Activated T-cell treated with anti-CD3 and anti-CD28 coated beads for 48 hours (primary cell): Measurements from ENCODE around the gene TSPAN18.
"Not testable (repeated sequence)": the region's sequence is repeated elsewhere in the genome, so short reads cannot be mapped to it uniquely, and the experiment has no call there.

Experiments
- DNase-seq: peaks from one replicate; pipeline ENCODE4 v3.0.0-alpha.2; 2020; ENCODE audit warnings: low read depth

The TSPAN18 gene

DNA sequence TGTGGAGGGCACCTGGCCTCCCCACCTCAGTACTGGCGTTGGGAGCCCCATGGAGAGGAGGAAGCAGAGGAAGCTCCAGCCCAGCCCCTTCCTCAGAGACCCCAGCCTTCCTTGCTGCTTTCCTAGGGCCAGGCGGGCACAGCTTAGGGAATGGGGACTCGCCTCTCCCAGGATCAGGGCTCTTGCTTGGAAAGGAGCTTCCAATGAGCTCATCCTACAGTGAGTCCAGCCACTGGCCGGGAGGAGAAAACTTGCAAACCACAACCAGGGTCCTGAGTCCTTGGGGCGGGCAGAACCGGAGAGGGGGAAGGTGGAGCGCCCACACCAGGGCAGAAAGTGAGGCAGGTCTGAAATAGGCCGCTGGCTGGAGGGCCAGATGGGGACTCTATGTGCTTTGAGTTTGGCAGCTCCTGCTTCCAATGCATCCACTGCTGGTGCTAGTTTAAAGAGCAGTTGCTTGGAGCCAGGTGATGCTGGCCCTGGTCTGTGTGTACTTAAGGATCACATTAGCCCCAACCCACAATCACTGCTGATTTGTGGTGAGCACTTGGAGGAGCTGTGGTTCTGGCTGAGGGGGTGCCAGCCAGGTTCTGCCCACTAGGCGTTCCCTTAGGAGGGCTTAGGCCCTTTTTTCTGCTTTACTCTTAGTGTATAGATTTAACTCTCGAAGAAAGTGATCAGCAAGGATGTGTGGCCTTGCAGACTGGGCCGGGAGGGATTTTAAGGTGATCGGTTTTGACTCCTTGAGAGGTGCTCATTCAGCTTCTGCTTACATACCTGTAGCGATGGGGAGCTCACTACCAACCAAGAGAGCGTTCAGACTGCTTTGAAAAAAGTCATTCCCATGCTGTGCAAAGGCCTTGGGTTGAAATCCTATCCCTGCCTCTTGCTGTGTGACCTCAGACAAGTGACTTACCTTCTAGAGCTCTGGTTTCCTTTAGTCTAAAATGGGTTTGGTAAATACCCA lies 142.0 kb downstream of the TSPAN18 start:
- DNase-seq = no peak

DNA sequence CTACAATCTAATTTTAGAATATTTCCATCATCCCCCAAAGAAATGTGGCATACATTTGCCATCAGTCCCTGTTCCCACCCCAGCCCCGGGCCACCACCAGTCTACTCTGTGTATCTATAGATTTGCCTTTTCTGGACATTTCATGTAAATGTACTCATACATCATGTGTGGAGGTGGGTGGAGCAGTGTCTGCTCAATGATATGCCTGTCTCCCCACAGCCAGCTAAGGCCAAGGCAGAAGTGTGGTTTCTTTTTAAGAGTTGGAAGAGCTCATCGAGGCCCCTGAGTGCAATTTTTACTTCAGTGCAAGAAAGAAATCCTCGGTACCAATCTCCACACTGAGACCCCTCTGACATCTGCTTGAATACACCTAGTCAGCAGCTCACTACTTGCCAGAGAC lies 143.4 kb downstream of the TSPAN18 start:
- no peak for DNase-seq

DNA sequence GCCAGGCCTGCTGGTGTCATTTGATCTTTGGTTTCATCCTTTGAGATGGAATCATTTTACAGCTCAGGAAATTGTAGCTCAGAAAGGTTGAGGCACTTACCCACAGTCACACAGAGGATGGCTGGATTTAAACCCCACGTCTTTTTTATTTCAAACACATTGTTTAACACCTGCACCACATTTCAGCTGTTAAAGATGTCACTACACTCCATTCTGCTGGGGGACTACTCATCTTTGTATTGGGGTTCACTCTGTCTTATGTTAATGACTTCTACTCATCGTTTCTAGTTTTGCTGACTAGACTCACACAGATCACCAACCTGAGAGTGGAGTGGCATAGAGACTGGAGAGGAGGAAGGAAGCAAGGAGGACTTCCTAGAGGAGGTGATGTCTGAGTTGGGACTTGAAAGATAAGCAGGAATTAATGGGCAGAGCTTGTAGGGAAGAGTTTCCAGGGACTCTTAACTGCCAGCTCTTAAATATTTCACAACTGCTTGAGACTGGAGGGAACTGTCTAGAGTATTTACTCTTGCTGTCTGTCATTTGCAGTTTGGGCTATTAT lies 143.9 kb downstream of the TSPAN18 start:
- DNase-seq = no peak

DNA sequence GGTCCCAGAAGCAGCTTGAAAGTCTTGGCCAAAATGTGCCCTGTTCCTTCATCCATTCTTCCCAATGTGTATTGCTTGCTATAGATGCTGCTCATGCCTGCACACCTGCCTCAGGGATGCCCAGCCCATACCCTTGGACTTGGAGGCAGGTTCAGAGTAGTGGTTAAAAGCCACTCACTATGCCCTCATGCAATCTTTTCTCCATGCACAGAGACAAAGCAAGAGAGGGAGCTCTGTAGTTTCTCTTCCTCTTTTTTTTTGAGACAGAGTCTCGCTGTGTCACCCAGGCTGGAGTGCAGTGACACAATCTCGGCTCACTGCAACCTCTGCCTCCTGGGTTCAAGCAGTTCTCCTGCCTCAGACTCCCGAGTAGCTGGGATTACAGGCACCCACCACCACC lies 144.9 kb downstream of the TSPAN18 start:
- not testable (repeated sequence) for DNase-seq

DNA sequence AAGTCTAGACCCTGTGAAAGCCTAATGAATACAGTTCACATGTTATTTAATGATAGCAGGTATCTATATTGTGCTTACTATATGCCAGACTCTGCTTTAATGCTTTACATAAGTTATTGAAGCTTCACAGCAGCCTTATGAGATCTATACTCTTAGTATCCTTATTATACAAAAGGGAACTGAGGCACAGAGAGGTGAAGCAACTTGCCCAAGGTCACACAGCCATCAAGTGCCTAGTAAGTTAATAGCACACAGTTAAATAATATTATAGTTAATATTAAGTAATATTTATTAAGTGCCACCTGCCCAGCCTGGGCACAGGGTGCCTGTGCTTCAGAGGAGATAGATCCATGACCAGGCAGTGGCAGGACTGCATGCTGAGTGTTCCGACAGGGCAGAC lies 145.8 kb downstream of the TSPAN18 start:
- no peak for DNase-seq

DNA sequence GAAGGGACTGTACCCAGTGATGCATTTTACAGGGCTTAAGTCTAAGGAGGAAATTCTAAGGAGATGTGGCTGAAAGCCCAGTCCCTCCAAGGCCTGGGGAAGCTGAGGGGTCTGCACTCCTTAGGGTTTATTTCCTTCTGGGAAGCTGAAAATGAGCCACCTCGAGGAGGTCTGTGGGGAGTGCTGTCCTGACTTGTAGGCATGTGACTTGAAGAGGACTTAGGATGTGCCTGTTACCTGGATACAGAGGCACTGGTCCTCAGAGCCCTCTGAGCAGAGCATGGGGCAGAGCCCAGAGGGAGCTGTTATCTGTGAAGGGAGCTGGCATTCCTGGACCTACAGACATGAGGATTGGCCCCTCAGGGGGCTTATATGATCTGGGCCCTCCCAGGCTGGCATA lies 146.8 kb downstream of the TSPAN18 start:
- no peak for DNase-seq

DNA sequence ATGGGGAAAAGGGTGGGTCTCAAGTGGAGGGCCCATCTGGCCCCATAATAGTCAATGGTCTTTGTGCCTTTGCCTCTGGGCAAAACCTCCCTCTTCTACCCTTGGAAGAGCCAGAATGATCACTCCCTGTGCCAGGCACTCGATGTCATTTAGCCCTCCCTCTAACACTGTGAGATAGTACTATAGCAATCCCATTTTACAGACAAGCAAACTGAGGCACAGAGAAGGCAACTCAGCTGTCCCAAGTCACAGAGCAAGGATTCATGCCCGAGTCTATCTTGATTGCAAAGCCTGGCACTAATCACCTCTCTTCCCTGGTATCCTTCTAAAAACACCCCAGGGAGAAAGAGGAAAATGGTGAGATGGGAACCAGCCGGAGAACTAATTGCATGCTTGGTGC lies 147.5 kb downstream of the TSPAN18 start:
- DNase-seq = no peak

DNA sequence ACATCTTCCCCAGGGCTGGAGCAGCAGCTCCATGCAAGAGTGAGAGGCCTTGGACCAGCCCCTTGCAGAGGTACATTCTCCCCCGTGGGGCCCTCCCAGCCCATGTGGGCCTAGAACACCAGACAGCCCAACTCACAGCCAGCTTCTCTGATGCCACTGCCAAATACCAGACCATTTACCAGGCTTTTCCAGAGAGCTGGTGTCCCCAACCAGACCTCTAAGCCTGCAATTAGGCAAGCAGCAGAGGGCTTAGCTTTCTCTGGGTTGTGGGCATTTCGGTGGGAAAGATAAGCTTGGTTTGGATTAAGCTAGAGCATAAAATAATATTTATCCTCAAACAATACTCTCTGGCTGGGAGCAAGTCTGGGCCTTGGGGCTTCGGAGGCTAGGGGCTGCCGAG lies 148.3 kb downstream of the TSPAN18 start:
- DNase-seq = no peak

DNA sequence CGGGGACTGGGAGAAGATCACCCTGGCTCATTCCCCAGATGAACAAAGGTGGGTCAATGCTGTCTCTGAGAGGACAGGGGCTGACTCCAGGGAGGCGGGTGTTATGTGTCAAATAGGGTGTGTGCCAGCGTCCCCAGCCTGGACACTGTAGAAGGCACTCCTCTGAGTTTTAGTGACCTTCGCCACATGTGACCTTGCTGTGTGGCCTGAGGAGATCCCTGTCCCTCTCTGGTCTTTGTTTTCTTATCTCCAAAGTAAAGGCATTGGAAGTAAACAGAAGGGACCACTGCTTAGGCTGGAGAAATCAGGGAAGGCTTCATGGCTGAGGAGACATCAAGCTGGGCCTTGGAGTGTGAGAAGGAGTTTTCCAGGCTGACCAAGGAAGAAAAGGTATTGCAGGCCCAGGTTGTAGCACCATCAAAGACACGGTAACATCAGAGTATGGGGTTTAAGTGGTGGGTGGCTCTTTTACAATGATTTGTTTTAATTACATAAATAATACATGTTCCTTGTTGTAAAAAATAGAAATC lies 149.5 kb downstream of the TSPAN18 start:
- no peak for DNase-seq

DNA sequence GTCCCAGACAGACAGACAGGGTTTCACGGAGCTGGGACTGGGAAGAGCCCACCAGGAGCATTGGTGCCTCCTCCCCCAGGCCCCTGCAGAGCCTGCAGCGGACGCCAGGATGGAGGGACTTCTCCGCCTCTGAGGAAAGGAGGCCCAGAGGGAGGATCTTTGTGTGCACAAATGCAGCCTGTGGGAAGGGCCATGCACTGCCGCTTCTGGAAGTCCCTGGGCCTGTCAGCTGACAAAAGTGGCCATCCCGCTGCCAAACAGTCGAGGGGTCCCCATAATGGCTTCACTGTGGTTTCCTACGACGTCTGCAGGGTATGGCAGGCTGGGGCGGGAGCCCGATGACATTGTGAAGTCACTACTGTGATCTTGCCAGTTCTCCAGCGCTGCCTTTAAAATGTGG lies 150.1 kb downstream of the TSPAN18 start:
- no peak for DNase-seq

DNA sequence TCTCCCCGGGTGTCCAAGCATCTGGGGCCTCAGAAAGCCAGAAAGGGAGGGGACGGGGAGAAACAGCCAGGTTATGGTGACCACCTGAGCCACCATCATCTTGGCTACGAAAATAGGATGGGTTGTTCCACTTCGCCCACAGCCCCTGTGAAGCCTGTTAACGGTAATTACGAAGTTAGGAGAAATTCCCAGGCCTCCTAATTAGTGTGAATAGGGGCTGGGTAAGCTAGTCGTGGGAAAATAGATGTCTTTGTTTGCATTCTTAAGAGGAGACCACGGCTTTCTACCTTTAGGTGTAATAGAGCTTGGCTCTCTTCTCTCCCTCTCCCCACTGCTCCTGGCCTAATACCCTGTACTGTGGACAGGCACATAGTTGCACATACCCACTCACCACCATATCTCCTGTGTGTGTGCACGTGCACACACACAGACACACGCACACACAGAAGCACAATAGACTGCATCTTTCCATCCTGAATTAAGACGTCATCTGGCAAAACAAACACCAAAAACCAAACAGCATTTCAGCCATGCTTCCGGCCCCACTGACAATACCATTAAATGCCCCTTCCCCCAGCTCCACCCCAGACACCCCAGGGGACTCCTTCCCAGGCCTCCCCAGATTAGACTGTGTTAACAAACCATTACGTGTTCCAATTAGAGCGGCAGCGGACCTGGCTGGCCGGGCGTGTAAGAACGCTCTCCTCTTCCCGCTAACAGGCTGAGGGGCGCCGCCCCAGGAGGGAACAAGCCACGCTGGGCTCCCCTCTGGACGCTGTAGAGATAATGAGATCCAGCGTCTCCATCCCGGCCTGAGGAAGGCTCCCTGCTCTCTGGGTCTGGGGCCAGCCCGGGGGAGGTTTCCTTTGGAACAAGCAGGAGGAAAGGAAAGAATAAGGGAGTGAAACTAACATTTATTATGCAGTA lies 151.1 kb downstream of the TSPAN18 start:
- DNase-seq = no peak

DNA sequence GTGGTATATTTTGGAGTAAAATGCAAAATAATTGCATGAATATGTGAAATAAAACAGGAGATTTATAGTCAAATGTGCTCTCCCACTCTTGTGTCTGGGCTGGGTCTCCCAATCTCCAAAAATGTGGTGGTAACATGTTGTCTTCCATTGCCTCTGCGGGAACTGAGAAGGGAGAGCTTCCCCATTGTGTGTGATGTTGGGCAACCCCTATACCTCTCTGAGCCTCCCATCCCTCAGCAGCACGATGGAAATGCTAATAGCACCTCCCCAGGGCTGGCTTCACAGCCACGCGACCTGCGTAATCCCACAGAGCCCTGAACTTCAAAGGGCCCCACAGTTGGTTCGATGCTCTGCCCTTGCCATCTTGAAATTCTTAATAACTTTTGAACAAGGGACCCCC lies 151.9 kb downstream of the TSPAN18 start:
- no peak for DNase-seq

DNA sequence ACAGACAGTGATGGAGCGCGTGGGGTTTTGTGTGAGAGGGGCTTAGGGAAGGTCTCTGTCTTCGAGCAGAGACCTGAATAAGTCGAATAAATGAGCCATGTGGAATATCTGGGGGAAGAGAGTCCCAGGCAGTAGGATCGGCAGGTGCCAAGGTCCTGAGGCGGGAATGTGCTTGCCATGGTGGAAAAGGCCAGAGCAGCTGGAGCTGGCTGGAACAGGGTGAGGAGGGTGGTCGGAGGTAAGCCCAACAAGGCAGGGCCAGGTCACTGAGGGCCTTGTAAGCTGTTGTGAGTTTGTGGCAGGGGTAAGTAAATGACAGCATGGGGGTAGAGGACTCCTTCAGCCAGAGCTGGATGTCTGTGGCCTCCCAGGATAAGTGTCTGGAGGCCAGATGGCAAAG lies 152.7 kb downstream of the TSPAN18 start:
- DNase-seq = no peak

DNA sequence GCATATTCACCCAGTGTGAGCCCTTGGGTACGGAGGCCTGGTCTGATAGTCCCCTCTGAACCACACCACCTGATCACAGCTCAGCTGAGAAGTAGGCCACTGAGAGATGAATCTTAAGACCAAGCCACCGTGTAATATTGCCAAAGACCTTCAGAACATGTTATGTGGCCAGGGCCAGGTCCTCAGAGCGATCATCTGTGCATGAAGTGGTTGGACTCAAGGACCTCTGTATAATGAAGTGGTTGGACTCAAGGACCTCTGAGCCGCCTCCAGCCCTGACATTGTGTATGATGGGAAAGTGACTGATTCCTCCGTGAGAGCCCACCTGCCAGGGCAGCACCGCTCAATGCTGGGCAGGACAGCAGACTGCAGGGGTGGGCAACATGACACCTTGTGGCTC lies 153.7 kb downstream of the TSPAN18 start:
- no peak for DNase-seq

DNA sequence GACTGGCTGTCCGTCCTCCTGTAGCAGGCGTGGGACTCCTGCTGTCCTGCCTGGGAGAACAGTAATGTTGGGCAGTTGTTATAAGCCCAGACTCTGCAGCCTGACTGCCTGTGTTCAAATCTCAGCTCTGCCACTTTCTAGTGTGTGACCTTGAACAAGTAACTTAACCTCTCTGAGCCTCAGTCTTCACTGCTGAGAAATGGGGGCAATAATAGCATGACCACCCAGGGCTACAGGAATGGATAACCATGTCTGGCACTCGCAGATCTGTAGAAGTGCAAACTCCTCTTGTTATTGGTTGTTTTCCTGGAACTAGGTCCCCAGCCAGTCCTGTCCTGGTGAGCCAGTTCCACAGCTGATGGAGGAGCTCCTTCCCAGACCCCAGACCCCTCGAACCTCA lies 154.2 kb downstream of the TSPAN18 start:
- no peak for DNase-seq

DNA sequence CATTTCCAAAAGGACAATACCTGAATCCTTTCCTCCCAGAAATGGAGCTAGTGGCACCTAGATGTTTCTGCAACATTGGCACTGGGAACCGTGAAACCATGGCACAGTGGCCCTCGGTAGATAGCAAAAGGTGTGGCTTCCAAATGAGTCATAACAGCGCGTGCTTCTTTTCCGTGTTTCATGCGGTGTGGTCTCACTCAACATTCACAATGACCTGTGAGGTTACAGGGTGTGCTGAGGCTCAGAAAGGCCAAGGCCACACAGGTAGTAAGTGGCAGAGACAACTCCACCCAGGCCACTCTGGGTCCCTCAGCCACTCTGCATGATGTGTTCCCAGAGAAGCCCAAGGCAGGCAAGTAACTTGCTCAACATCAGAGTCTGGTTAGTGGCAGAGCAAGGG lies 156.5 kb downstream of the TSPAN18 start:
- DNase-seq = no peak

DNA sequence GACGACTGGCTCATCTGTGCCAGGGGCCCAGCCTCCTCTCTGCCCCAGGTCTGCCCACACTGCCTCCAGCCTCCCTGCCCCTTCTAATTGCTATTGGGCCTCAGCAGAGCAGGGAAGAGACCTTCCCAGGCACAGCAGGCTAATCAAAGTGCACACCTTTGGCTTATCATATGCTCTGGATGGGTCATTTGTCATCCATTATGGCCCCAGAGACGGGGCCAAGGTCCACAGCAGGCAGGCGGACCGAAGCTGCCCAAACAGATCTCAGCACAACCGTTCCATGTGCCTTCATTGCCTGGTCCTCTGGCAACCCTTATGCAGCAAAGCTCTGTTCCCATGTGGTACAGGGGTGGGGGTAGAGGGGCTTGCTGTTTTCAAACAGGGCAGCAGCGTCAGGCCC lies 157.3 kb downstream of the TSPAN18 start:
- no peak for DNase-seq

DNA sequence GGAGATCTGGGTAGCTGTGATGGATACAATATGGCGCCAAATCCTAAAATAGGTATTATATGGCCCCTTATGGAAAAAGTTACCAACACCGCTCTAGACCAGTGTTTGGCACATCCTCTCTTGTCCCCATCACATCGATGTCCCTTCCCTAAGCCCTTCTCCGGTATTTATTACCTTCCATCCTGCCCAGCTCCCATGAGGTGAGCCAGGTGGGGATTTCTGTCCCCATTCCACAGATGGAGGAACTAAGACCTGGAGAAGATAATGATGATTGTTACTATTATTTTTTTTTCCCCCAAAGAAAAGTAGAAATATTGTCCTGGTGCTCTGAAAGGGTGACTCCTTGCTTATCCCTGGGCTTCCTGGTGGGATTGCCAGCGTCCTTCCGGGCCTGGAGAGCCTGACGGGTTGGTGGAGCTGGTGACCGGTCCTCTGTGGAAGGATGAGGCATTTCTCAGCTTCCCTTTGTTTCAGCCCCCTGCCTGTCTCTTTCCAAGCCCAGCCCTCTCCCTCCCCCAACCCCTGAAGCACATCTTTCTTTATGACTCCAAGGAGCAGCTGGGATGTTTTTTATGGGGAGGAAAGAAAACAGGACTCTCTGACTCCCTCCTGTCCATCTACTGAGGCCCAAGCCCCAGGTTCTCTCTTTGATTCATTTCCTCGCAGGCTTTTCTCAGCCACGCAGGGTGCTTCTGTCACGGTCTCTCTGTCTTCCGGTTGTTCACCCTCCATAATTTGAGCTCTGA lies 158.5 kb downstream of the TSPAN18 start:
- DNase-seq = no peak

DNA sequence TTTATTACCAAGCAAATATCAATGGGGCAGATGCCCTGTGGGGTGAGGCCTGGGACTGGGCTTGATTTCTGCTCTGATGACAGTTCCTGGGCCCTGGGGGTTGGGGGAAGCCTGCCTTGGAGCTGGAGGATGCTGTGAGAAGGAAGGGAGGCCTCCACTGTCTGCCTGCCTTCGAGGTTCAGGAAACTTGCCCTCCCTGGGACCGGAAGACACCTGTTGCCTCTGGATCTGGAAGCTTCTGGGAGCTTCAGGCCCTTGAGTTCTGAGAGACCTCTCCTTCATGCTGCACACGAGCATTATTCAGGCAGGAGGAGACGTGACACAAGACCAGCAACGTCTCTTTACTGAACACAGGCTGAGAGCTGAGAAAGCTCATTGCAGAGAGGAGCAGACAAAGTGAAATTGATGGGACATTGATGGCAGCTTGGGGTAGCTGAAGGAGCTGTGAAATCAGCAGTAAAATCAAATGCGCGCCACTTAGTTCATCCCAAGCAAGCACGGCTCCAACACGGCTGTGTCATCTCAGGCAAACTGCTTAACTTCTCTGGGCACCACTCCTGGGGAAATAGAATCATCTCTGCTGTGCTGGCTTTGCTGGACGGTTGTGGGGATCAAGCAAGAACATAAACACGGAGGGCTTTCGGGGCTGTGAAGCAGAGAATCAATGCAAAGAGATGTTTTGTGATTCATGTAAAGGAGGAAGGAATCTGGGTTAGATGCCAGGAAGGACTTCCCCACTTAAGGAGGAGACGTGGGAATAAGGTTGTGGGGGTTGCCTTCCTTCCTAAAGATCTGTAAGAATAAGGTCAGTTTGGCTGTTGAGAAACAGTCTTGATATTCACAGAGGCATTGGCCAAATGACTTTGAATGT lies 159.4 kb downstream of the TSPAN18 start:
- DNase-seq = no peak

DNA sequence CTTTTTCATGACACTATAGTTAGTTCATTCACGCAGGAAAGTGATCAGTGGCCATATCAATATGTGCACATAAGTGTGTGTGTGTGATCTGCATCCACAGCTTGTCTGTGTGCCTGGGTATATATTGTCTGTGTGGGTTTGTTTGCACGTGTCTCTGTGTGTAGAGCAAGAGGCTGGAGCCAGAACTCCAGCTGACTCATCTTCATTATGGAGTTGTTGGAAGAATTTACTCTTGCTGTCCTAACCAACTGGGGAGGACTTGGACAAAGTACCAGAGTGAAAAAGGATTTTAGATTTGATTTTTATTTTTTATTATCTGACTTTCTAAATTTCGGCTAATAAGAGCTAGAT lies 160.0 kb downstream of the TSPAN18 start:
- no peak for DNase-seq

DNA sequence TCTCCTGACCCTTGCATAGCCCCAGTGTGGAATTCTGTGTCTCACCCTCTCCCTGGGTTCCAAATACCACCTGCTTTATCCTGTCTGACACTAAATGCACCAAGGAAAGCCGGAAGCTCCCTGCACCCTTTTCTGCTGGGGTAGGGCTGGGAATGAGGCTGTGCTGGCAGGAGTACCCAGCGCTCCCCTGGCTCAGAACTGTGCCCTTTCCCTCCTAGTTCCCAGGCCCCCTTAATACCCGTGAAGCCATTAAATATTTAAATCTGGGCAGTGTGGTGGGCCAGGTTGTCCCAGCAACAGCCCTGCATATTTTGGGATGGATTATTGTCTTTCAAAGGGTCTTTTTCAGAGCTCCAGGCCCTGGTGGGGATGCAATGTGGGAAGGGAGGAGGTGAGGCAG lies 160.9 kb downstream of the TSPAN18 start:
- no peak for DNase-seq
